Mucosa of rectum (tissue), 2 donors: Measurements from ENCODE around the gene ANKRD65.
A peak's percentile ranks its signal among the peaks of the same experiment; 100 is the strongest.

Experiments
- H3K27ac ChIP-seq, 2 donors: one replicate each; pipeline ENCODE4 v1.7.0; 2013; ENCODE audit warnings: inconsistent platforms in 2 of 2, low read depth in 2 of 2, low read length in 2 of 2
- H3K27me3 ChIP-seq, 2 donors: one replicate each; pipeline ENCODE4 v1.7.0; 2013; ENCODE audit warnings: low read length in 2 of 2; ENCODE audit not compliant: control insufficient read depth in 2 of 2, insufficient read depth in 2 of 2
- H3K36me3 ChIP-seq, 2 donors: one replicate each; pipeline ENCODE4 v1.7.0; 2013; ENCODE audit warnings: low read length in 2 of 2; ENCODE audit not compliant: control insufficient read depth in 2 of 2, insufficient read depth in 2 of 2
- H3K4me1 ChIP-seq, 2 donors: one replicate each; pipeline ENCODE4 v1.7.0; 2013; ENCODE audit warnings: low read length in 2 of 2, mild to moderate bottlenecking in 1 of 2; ENCODE audit not compliant: control insufficient read depth in 2 of 2, insufficient read depth in 2 of 2
- H3K4me3 ChIP-seq, 2 donors: one replicate each; pipeline ENCODE4 v1.7.0; 2013; ENCODE audit warnings: low read length in 2 of 2
- H3K9ac ChIP-seq, 2 donors: one replicate each; pipeline ENCODE4 v1.7.0; 2013; ENCODE audit warnings: low read length in 2 of 2, low read depth in 1 of 2, mild to moderate bottlenecking in 1 of 2
- H3K9me3 ChIP-seq, 2 donors: one replicate each; pipeline ENCODE4 v1.7.0; 2013; ENCODE audit warnings: low read length in 2 of 2; ENCODE audit not compliant: control insufficient read depth in 2 of 2
- donor health status: healthy.
- donor health status: Normal muscosa, but diverticular disease.

The ANKRD65 gene

GRCh38 chr1:1435911-1436629 lies 15.0 kb upstream of the ANKRD65 start:
- H3K4me1 ChIP-seq, result peaks cover 61 to 63% of the 10 kb centered on the region in 2 donors
- H3K27ac ChIP-seq, result no peak overlapping the region
- peak overlapping the region; percentile 32 to 39 for H3K9ac ChIP-seq
- H3K4me3 ChIP-seq, result peak overlapping the region; percentile 47 to 57
- H3K9me3 ChIP-seq, result no peaks in the 10 kb centered on the region
- H3K36me3 ChIP-seq, result no peaks in the 10 kb centered on the region
- peaks cover 4% of the 10 kb centered on the region in 2 donors for H3K27me3 ChIP-seq

GRCh38 chr1:1435106-1435903 lies 14.2 kb upstream of the ANKRD65 start, which contains the start of gene VWA1:
Gene VWA1 (plus strand): TSS chr1:1435690. CDS start chr1:1435749, 59 bp downstream.
- Histone ChIP-seq H3K9me3 (no peaks in the 10 kb centered on the region), H3K27me3 (peaks cover 4% of the 10 kb centered on the region in 2 donors), H3K9ac (peak within 1 kb of the TSS; percentile 49 to 55), H3K4me3 (peak within 1 kb of the TSS; percentile 62 to 71), H3K36me3 (no peaks in the 10 kb centered on the region), H3K4me1 (peaks cover 58 to 59% of the 10 kb centered on the region in 2 donors), H3K27ac (peak within 1 kb of the TSS; percentile 92 to 93)

- Histone ChIP-seq H3K27me3 (peaks cover 4% of the 10 kb centered on the region in 2 donors), H3K9ac (peak overlapping the region; percentile 49 to 55), H3K4me1 (peaks cover 58 to 61% of the 10 kb centered on the region in 2 donors), H3K4me3 (peak overlapping the region; percentile 62 to 71), H3K27ac (peak overlapping the region; percentile 92 to 93), H3K36me3 (no peaks in the 10 kb centered on the region), H3K9me3 (no peaks in the 10 kb centered on the region)
Observed at GRCh38 chr1:1434824-1435105, 13.7 kb upstream of the ANKRD65 start.

- peak overlapping the region; percentile 17 to 73 for H3K9ac ChIP-seq
- no peaks in the 10 kb centered on the region for H3K9me3 ChIP-seq
- peaks cover 4% of the 10 kb centered on the region in 2 donors for H3K27me3 ChIP-seq
- peak overlapping the region; percentile 92 to 93 for H3K27ac ChIP-seq
- peak overlapping the region in 1 of 2 donors; percentile 44 for H3K4me3 ChIP-seq
- H3K36me3 ChIP-seq, result no peaks in the 10 kb centered on the region
- H3K4me1 ChIP-seq, result peaks cover 58 to 63% of the 10 kb centered on the region in 2 donors
Observed at GRCh38 chr1:1434131-1434823, 13.2 kb upstream of the ANKRD65 start.

- H3K9ac ChIP-seq, result peak overlapping the region; percentile 68 to 73
- no peaks in the 10 kb centered on the region for H3K36me3 ChIP-seq
- H3K4me1 ChIP-seq, result peaks cover 58 to 63% of the 10 kb centered on the region in 2 donors
- peak overlapping the region; percentile 25 to 44 for H3K4me3 ChIP-seq
- peaks cover 4% of the 10 kb centered on the region in 2 donors for H3K27me3 ChIP-seq
- no peaks in the 10 kb centered on the region for H3K9me3 ChIP-seq
- peak overlapping the region; percentile 92 to 93 for H3K27ac ChIP-seq
Observed at GRCh38 chr1:1433804-1434130, 12.7 kb upstream of the ANKRD65 start.

GRCh38 chr1:1432951-1433803 lies 12.1 kb upstream of the ANKRD65 start:
- peak overlapping the region; percentile 25 to 44 for H3K4me3 ChIP-seq
- peaks cover 57 to 63% of the 10 kb centered on the region in 2 donors for H3K4me1 ChIP-seq

GRCh38 chr1:1432274-1432950 lies 11.3 kb upstream of the ANKRD65 start:
- H3K4me3 ChIP-seq, result peak overlapping the region; percentile 25 to 41

More at GRCh38 chr1:1432951-1433803, 12.1 kb upstream of the ANKRD65 start:
- H3K27me3 ChIP-seq, result peaks cover 6% of the 10 kb centered on the region in 2 donors
- no peaks in the 10 kb centered on the region for H3K36me3 ChIP-seq
- peak overlapping the region; percentile 68 to 73 for H3K9ac ChIP-seq
- no peaks in the 10 kb centered on the region for H3K9me3 ChIP-seq
- H3K27ac ChIP-seq, result peak overlapping the region; percentile 92 to 93

GRCh38 chr1:1431845-1432273 lies 10.8 kb upstream of the ANKRD65 start:
- Histone ChIP-seq H3K4me3 (peak overlapping the region; percentile 22 to 41), H3K36me3 (no peaks in the 10 kb centered on the region), H3K9me3 (no peaks in the 10 kb centered on the region), H3K4me1 (peaks cover 47 to 53% of the 10 kb centered on the region in 2 donors), H3K9ac (peak overlapping the region; percentile 52 to 65), H3K27me3 (peaks cover 5 to 7% of the 10 kb centered on the region in 2 donors), H3K27ac (peak overlapping the region; percentile 92 to 93)

More at GRCh38 chr1:1432274-1432950, 11.3 kb upstream of the ANKRD65 start:
- no peaks in the 10 kb centered on the region for H3K9me3 ChIP-seq
- peak overlapping the region; percentile 52 to 65 for H3K9ac ChIP-seq
- H3K36me3 ChIP-seq, result no peaks in the 10 kb centered on the region
- peaks cover 6 to 7% of the 10 kb centered on the region in 2 donors for H3K27me3 ChIP-seq
- H3K27ac ChIP-seq, result peak overlapping the region; percentile 92 to 93
- H3K4me1 ChIP-seq, result peaks cover 51 to 55% of the 10 kb centered on the region in 2 donors
